ENCODE data around the gene KRTAP4-16.
"Not testable (repeated sequence)": the region's sequence is repeated elsewhere in the genome, so short reads cannot be mapped to it uniquely, and the experiment has no call there.

KRTAP4-16 gene

GRCh38 chr17:41101586-41102259 is at the start of gene KRTAP4-16:
Gene KRTAP4-16, minus strand, starts transcription at chr17:41102209. Its CDS starts 0 bp downstream, at chr17:41102209.
- no peak for TF ChIP-seq CTCF (conservative IDR thresholded peaks at IDR 0.05; ENCODE audit: low read depth, low read length)
- H3K4me3 ChIP-seq (ENCODE audit: low read depth, low read length) = no peak within 1 kb of the TSS
- no peak for DNase-seq (ENCODE audit: low read depth)

GRCh38 chr17:41151525-41151924 is 49.5 kb upstream of the KRTAP4-16 start:
- no peak for DNase-seq (ENCODE audit: low read depth)
- no peak overlapping the region for H3K4me3 ChIP-seq (ENCODE audit: low read depth, low read length)
- TF ChIP-seq CTCF (conservative IDR thresholded peaks at IDR 0.05; ENCODE audit: low read depth, low read length) = no peak

GRCh38 chr17:41150026-41150425 is 48.0 kb upstream of the KRTAP4-16 start:
- no peak overlapping the region for H3K4me3 ChIP-seq (ENCODE audit: low read depth, low read length)
- no peak for TF ChIP-seq CTCF (conservative IDR thresholded peaks at IDR 0.05; ENCODE audit: low read depth, low read length)
- no peak for DNase-seq (ENCODE audit: low read depth)

GRCh38 chr17:41149652-41149985 is 47.6 kb upstream of the KRTAP4-16 start, which contains the start of gene KRTAP4-5:
Gene KRTAP4-5, minus strand, starts transcription at chr17:41149825. Its CDS starts 58 bp downstream, at chr17:41149767.
- TF ChIP-seq CTCF (conservative IDR thresholded peaks at IDR 0.05; ENCODE audit: low read depth, low read length) = no peak
- H3K4me3 ChIP-seq (ENCODE audit: low read depth, low read length) = no peak within 1 kb of the TSS
- DNase-seq (ENCODE audit: low read depth) = no peak

GRCh38 chr17:41148971-41149651 is 47.1 kb upstream of the KRTAP4-16 start:
- not testable (repeated sequence) for DNase-seq (ENCODE audit: low read depth)

GRCh38 chr17:41147531-41148204 is 45.7 kb upstream of the KRTAP4-16 start:
- H3K4me3 ChIP-seq (ENCODE audit: low read depth, low read length) = no peak overlapping the region
- no peak for DNase-seq (ENCODE audit: low read depth)
- no peak for TF ChIP-seq CTCF (conservative IDR thresholded peaks at IDR 0.05; ENCODE audit: low read depth, low read length)

More at GRCh38 chr17:41148971-41149651, 47.1 kb upstream of the KRTAP4-16 start:
- H3K4me3 ChIP-seq (ENCODE audit: low read depth, low read length) = not testable (repeated sequence)

- H3K4me3 ChIP-seq (ENCODE audit: low read depth, low read length) = no peak overlapping the region
- no peak for TF ChIP-seq CTCF (conservative IDR thresholded peaks at IDR 0.05; ENCODE audit: low read depth, low read length)
- DNase-seq (ENCODE audit: low read depth) = no peak
These were observed 43.3 kb upstream of the KRTAP4-16 start for GRCh38 chr17:41145261-41145660.
